NCI-H524 (cell line): ENCODE data around the gene EIF3C.
"Not testable (repeated sequence)": the region's sequence is repeated elsewhere in the genome, so short reads cannot be mapped to it uniquely, and the experiment has no call there.

Source experiments
- DNase-seq, 2 experiments: peaks; one replicate each; lab custom pipeline; 2025; lab: John Stamatoyannopoulos, UW

EIF3C gene

DNA sequence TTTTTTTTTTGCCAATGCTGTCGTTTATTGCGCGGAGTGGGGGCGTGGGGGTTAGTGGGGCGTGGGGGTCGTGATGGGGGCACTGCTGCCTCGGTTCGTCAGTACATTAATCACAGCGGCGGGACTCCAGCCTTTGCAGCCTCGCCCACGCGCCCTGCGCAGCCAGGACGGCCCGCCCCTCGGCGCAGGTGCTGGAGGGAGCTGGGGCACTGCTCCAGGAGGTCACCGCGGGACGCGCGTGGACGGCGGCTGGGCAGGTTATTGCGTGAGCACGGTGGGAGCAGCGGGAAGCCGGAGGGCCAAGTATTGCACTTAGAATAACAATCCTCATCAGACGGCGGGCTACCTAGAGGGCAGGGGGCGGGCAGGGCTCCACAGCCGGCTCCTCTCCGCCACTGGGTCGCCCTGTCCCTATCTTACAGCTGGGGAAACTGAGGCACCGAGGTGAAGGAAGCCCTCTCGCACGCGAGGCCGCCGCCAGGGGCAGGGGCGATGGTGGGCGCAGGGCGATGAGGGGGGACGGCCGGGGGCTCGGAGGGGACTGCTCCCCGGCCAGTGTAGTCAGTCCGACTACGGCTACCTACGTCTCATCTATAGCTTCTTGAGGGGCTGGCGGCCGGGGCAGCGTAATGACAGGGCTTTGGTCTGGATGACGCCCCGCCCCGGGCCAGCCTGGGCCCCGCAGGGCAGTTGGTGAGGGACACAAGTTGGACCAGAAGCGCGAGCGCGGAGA lies 35.5 kb downstream of the EIF3C start:
- DNase-seq: not testable (repeated sequence)

DNA sequence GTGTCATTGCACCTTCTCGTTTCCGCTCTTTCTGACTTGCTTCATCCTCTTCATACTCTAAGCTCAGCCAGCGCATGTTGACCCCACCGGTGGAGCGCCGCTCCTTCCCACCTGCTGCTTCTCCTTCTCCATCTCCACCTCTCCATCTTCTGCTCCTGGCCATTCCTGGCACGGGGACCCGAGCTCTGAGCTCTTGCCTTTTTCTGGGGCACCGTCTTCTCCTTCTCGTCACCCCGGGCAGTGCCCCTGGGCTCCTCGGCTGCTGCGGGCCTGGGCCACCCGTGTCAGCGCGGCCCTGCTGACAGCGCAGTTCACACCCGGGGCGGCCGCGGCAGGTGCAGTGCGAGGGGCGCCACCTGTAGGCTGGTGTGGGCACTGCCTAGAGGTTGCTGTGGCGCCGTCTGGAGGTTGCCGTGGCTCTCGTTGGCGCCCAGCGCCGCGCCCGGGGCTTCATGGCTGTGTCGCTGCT lies 38.8 kb downstream of the EIF3C start:
- not testable (repeated sequence) for DNase-seq

DNA sequence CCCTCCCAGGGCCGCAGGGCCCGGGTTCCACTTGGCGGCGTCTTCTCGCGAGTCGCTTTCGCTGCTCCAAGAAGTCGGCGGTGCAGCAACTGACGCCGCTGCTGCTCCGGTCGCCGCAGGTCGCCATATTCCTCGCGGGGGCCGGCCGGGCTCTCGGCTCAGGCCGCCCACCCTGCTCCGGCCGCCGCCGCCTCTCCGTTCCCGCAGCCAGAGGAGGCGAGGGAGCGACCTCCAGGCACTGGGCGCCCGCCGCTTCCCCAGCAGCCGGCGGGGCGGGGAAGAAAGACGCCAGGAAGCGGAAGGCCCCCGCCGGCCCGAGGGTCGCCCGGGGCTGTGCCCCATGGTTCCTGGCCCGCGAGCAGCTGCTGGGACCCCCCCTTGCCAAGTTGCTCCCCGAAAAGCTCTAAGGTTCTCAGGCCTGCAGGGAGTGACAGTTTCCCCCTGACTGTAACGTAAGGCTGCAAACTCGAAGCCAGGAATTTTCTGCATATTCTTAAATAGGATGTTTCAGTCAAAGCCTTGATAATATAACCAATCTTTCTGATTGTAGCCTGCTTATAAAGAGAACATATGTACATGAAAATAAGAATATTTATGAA lies 39.3 kb downstream of the EIF3C start:
- not testable (repeated sequence) for DNase-seq

DNA sequence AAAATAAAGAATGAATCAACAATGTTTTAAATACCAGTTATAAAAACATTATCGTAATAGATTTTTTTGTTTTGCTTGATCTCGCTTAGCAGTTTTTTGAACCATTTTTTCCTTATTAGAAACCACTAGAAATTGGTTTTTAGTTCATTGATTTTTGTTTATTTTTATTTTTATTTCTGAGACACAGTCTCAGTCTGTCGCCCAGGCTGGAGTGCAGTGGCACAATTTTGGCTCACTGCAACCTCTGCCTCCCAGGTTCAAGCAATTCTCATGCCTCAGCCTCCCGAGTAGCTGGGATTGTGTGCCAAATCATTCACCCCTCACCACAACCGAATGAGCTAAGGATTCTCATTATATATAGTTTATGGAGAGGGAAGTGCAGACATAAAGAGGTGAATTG lies 40.2 kb downstream of the EIF3C start, which contains the start of gene NPIPB9:
NPIPB9 (plus strand) TSS at position 301 of the 400 bp plus-strand sequence.
- not testable (repeated sequence) for DNase-seq

DNA sequence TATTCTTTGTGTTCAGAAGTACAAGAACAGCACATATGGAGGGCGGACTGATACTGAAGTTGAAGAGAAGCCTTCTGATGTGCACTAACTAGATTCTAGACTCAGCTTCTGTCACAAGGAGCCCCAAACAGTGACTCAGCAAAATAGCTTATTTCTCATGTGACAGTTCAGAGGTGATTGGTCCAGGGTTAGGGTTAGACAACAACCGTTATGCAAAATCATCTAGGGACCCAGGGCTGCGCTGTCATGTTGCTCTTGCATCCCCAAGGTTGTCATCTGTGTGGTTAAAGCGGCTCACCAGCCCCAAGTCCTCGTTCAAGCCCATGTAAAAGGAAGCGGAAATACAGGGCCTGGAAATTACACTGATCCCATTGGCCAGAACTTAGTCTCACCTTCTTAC lies 70.4 kb downstream of the EIF3C start:
- DNase-seq: not testable (repeated sequence)

DNA sequence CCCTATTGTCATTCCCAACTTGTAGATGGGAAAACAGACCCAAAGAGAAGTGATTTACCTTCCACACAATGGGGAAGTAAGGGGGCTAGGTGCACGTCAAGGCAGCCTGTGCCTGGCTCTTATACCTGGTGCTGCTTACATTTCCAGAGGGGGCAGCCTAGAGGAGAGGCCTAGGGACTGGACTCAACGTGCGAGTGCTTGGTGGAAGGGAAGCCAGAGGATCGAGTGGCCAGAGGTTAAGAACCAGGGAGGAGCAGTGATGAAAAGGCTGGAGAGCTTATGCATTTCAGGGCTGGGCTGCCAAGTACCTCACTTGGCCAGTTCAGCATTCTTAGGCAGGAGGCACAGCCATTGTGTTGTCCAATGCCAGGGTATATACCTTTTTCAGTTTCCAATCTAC lies 71.1 kb downstream of the EIF3C start:
- DNase-seq: not testable (repeated sequence)
